ENCODE results near the gene KRTAP5-7.

Gene KRTAP5-7

GRCh38 chr11:71491531-71491930 is 35.5 kb upstream of the KRTAP5-7 start:
- Histone ChIP-seq H2AFZ (ENCODE audit: low read depth, low read length, severe bottlenecking) (no peak overlapping the region), H4K20me1 (ENCODE audit: low read depth, low read length) (no peaks in the 10 kb centered on the region), H3K4me3 (ENCODE audit: insufficient read depth, low read length, poor library complexity, severe bottlenecking) (no peak overlapping the region), H3K79me2 (ENCODE audit: insufficient read depth, low read length) (no peaks in the 10 kb centered on the region), H3K9me2 (replicated peaks; ENCODE audit: insufficient read depth, low read length) (no peaks in the 10 kb centered on the region), H3F3A (ENCODE audit: insufficient read depth) (no peaks in the 10 kb centered on the region), H3K9me3 (ENCODE audit: insufficient read depth, low read length) (no peaks in the 10 kb centered on the region), H3K4me2 (ENCODE audit: low read depth, low read length, poor library complexity, severe bottlenecking) (no peak overlapping the region), H3K36me3 (ENCODE audit: low read length) (no peaks in the 10 kb centered on the region), H3K27me3 (ENCODE audit: low read length) (no peaks in the 10 kb centered on the region), H3K27ac (ENCODE audit: low read depth, low read length) (no peak overlapping the region), H3K9ac (ENCODE audit: low read length) (no peak overlapping the region)
- no peak for TF ChIP-seq CTCF (IDR thresholded peaks at IDR 0.05; ENCODE audit: insufficient read depth, low read length, poor library complexity, severe bottlenecking)
- no peak for TF ChIP-seq EZH2phosphoT487 (conservative IDR thresholded peaks at IDR 0.05; ENCODE audit: low read length)

DNA sequence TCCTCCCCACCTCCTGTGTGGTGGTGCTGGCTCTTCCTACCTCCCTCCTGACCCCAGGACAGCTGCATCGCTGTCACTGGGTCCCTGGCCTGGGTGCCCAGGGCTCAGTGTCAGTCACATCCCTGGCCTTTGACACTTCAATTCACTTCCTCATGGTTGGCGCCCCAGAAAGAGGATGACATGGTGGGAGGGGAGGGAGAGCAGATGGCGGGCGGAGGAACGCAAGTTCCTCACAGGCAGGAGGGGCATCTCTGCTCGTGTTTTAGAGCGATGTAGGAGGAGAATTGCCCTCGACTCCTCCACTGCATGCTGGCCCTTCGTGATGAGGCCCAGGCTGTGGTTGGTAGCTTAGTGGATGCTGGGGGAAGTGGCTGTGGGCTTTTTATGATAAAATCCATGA is 35.1 kb upstream of the KRTAP5-7 start:
- no peak overlapping the region for H3K27ac ChIP-seq (ENCODE audit: low read depth, low read length)
- H2AFZ ChIP-seq (ENCODE audit: low read depth, low read length, severe bottlenecking), result no peak overlapping the region
- H3F3A ChIP-seq (ENCODE audit: insufficient read depth), result no peaks in the 10 kb centered on the region
- H3K79me2 ChIP-seq (ENCODE audit: insufficient read depth, low read length), result no peaks in the 10 kb centered on the region
- no peaks in the 10 kb centered on the region for H3K36me3 ChIP-seq (ENCODE audit: low read length)
- no peak overlapping the region for H3K4me3 ChIP-seq (ENCODE audit: insufficient read depth, low read length, poor library complexity, severe bottlenecking)
- H3K9ac ChIP-seq (ENCODE audit: low read length), result no peak overlapping the region
- TF ChIP-seq EZH2phosphoT487 (conservative IDR thresholded peaks at IDR 0.05; ENCODE audit: low read length) (no peak), CTCF (IDR thresholded peaks at IDR 0.05; ENCODE audit: insufficient read depth, low read length, poor library complexity, severe bottlenecking) (no peak)
- H4K20me1 ChIP-seq (ENCODE audit: low read depth, low read length), result no peaks in the 10 kb centered on the region
- H3K9me2 ChIP-seq (replicated peaks; ENCODE audit: insufficient read depth, low read length), result no peaks in the 10 kb centered on the region
- H3K27me3 ChIP-seq (ENCODE audit: low read length), result no peaks in the 10 kb centered on the region
- no peaks in the 10 kb centered on the region for H3K9me3 ChIP-seq (ENCODE audit: insufficient read depth, low read length)
- H3K4me2 ChIP-seq (ENCODE audit: low read depth, low read length, poor library complexity, severe bottlenecking), result no peak overlapping the region

GRCh38 chr11:71495286-71496230 is 31.5 kb upstream of the KRTAP5-7 start:
- no peak overlapping the region for H3K4me3 ChIP-seq (ENCODE audit: insufficient read depth, low read length, poor library complexity, severe bottlenecking)
- no peaks in the 10 kb centered on the region for H3K9me3 ChIP-seq (ENCODE audit: insufficient read depth, low read length)
- H3K79me2 ChIP-seq (ENCODE audit: insufficient read depth, low read length), result no peaks in the 10 kb centered on the region
- H3K27ac ChIP-seq (ENCODE audit: low read depth, low read length), result no peak overlapping the region
- no peak overlapping the region for H3K4me2 ChIP-seq (ENCODE audit: low read depth, low read length, poor library complexity, severe bottlenecking)
- H3K9ac ChIP-seq (ENCODE audit: low read length), result no peak overlapping the region
- TF ChIP-seq EZH2phosphoT487 (conservative IDR thresholded peaks at IDR 0.05; ENCODE audit: low read length) (no peak), CTCF (IDR thresholded peaks at IDR 0.05; ENCODE audit: insufficient read depth, low read length, poor library complexity, severe bottlenecking) (no peak)
- H3K27me3 ChIP-seq (ENCODE audit: low read length), result no peaks in the 10 kb centered on the region
- no peaks in the 10 kb centered on the region for H4K20me1 ChIP-seq (ENCODE audit: low read depth, low read length)
- no peaks in the 10 kb centered on the region for H3F3A ChIP-seq (ENCODE audit: insufficient read depth)
- H2AFZ ChIP-seq (ENCODE audit: low read depth, low read length, severe bottlenecking), result no peak overlapping the region
- no peaks in the 10 kb centered on the region for H3K9me2 ChIP-seq (replicated peaks; ENCODE audit: insufficient read depth, low read length)
- H3K36me3 ChIP-seq (ENCODE audit: low read length), result no peaks in the 10 kb centered on the region; the same call in 1 of the 2 replicates
